Stimulated activated naive CD8-positive, alpha-beta T cell treated with anti-CD3 and anti-CD28 coated beads, Interleukin-15, amount 100 ng/mL, for 72 hours (primary cell): ENCODE measurements around the gene GMDS.
A peak's percentile ranks its signal among the peaks of the same experiment; 100 is the strongest.

Experiments
- ATAC-seq: fragments of 150-1000 bp; cut with Tn5 transposase; 2 replicates; pipeline ENCODE4 v1.10.0; 2021; ENCODE audit warnings: mild to moderate bottlenecking, moderate library complexity
- DNase-seq, 2 donors: peaks; one replicate each; pipeline ENCODE4 v3.0.0; 2021 to 2022
- H3K27ac Mint-ChIP-seq, 2 donors: one replicate each; pipeline ENCODE4 v1.8.0; 2022; ENCODE audit warnings: mild to moderate bottlenecking in 2 of 2, mixed read lengths in 2 of 2, moderate library complexity in 2 of 2
- H3K27me3 Mint-ChIP-seq: one replicate; pipeline ENCODE4 v1.8.0; 2022; ENCODE audit warnings: mixed read lengths
- H3K4me1 Mint-ChIP-seq: one replicate; pipeline ENCODE4 v1.8.0; 2022; ENCODE audit warnings: mild to moderate bottlenecking, mixed read lengths
- H3K4me3 Mint-ChIP-seq, 2 donors: one replicate each; pipeline ENCODE4 v1.8.0; 2022; ENCODE audit warnings: mild to moderate bottlenecking in 2 of 2, mixed read lengths in 2 of 2, moderate library complexity in 1 of 2
- H3K9me3 Mint-ChIP-seq, 2 donors: one replicate each; pipeline ENCODE4 v1.8.0; 2022; ENCODE audit warnings: mixed read lengths in 2 of 2

Gene GMDS

DNA sequence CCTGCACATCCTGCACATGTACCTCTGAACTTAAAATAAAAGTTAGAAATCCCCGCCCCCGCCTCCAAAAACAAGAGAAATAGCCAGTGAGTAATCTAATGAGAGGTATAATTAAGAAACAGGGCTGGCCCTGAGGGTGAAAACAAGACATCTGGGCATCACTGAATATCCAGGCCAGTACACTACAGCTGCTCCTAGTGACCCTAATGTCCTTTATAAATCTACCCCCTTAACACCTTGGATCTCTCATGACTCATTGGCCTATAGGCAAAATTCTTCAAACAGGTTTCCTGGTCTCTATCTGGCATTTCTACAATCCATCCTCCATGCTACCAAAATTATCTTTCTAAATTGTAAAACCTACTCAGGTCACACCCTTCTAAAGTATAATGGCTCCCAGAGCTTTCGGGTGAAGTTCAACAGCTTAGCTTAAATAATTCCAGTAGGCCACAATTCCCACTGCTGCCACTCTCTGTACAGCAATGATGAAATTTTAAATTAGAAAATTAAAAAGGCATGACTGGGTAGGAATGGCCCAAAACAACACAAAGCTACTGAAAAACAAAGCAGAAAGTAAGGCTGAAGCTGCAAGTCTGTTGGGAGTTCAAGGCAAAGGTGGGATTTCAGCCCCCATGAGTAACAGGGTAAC is 260.9 kb downstream of the GMDS start:
- no peak overlapping the region for H3K4me3 Mint-ChIP-seq

DNA sequence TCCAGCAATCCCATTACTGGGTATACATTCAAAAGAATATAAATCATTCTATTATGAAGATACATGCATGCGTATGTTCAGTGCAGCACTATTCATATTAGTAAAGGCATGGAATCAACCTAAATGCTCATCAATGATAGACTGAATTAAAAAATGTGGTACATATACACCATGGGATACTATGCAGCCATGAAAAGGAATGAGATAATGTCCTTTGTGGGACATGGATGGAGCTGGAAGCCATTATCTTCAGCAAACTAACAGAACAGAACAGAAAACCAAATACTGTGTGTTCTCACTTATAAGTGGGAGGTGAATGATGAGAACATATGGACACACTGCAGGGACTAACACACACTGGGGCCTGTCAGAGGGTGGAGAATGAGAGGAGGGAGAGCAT is 261.6 kb downstream of the GMDS start:
- ATAC-seq (no peak), DNase-seq (no peak)
- Mint-ChIP-seq H3K4me3 (no peak overlapping the region), H3K4me1 (no peaks in the 10 kb centered on the region), H3K9me3 (peaks cover 42 to 51% of the 10 kb centered on the region in 2 donors), H3K27me3 (no peaks in the 10 kb centered on the region), H3K27ac (no peak overlapping the region)

More for the DNA sequence above, 260.9 kb downstream of the GMDS start:
- H3K9me3 Mint-ChIP-seq, result peaks cover 37 to 51% of the 10 kb centered on the region in 2 donors
- no peak overlapping the region for H3K27ac Mint-ChIP-seq
- no peaks in the 10 kb centered on the region for H3K4me1 Mint-ChIP-seq
- H3K27me3 Mint-ChIP-seq, result no peaks in the 10 kb centered on the region
- ATAC-seq, result no peak
- no peak for DNase-seq

DNA sequence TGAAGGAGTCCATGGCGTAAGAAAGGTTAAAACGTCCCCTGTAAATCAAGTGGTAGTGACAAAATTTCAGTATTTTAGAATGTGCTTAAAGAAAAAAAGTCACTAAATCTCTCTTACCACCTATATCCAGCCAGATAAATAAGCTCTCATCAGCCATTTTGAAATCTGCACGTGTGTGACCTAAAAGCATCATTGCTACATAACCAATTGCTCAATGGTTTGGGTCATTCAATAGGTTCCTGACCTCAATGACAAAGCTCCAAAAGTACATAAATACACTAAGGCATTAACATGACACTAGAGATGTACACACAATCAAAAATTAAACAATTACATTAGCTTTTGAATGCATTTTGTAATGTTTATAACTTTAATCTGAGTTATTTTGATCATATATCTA is 272.4 kb downstream of the GMDS start:
- DNase-seq, result no peak
- Mint-ChIP-seq H3K27me3 (no peaks in the 10 kb centered on the region), H3K9me3 (no peaks in the 10 kb centered on the region)

DNA sequence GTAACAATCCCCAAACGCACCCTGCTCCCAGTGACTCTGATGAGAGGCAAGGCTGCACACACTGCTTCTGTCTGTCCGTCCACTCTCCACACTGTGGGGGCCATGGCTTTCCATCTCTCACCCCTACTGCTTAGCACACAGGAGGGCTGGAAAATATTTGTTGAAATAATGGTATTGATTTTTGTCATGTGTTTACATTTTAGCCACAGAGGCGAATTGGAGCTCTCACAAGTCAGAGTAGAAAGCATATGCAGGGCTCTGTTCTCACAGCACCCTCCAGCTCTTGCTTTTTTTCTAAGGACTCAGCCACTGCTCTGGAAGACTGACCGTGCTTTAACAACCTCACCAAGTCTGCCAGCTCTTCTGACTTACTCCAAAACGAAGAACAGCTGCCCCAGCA is 273.8 kb downstream of the GMDS start:
- H3K27me3 Mint-ChIP-seq, result no peaks in the 10 kb centered on the region
- no peak overlapping the region for H3K27ac Mint-ChIP-seq
- H3K9me3 Mint-ChIP-seq, result no peaks in the 10 kb centered on the region
- DNase-seq (no peak), ATAC-seq (no peak)
- H3K4me1 Mint-ChIP-seq, result peaks cover 7% of the 10 kb centered on the region
- H3K4me3 Mint-ChIP-seq, result no peak overlapping the region

More for the DNA sequence above, 272.4 kb downstream of the GMDS start:
- H3K4me1 Mint-ChIP-seq, result peaks cover 10% of the 10 kb centered on the region
- H3K4me3 Mint-ChIP-seq, result no peak overlapping the region
- ATAC-seq, result no peak
- H3K27ac Mint-ChIP-seq, result no peak overlapping the region

DNA sequence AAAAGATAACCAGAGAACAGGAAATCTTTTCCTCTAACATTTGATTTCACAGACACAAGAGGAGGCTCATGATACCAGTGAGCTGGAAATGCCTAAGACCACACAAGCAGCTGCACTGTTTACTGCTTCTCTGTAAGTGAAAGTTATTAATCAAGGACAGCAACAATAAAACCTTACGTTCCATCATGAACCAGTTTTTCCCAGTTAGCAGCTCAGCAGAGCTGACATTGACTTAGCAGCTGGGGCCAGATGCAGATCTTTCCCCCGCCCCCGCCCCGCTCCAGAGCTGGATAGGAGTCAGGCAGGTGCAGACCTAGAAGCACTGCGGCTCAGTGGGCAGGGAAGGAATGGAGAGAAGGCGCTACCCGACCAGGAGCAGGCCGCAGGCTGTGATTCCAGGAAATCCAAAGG is 275.2 kb downstream of the GMDS start:
- Mint-ChIP-seq H3K9me3 (peaks cover 0 to 1% of the 10 kb centered on the region in 2 donors), H3K4me3 (no peak overlapping the region), H3K4me1 (peaks cover 7% of the 10 kb centered on the region), H3K27ac (no peak overlapping the region), H3K27me3 (no peaks in the 10 kb centered on the region)
- DNase-seq (no peak), ATAC-seq (no peak)

DNA sequence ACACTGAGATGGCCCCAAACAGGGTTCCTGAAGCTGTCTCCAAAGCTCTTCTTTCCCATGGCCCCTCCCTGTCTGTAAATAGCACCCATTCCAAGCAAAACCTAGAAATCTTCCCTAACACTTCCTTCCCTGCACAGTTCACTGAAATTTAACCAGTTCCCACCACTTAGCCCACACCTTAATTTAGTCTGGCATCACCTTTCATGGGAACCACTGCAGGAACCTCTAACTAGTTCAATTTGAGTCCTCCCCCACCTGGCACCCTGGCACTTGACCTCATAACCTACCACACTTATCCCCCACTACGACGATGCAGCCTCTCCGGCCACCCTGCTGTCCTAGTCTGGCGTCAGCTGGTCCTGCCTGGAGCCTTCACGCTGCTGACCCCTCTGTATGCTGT is 278.7 kb downstream of the GMDS start:
- no peak for ATAC-seq
- no peak overlapping the region for H3K27ac Mint-ChIP-seq
- H3K9me3 Mint-ChIP-seq, result peaks cover 0 to 4% of the 10 kb centered on the region in 2 donors
- H3K4me1 Mint-ChIP-seq, result peaks cover 7% of the 10 kb centered on the region
- H3K4me3 Mint-ChIP-seq, result no peak overlapping the region
- no peak for DNase-seq
- H3K27me3 Mint-ChIP-seq, result no peaks in the 10 kb centered on the region

DNA sequence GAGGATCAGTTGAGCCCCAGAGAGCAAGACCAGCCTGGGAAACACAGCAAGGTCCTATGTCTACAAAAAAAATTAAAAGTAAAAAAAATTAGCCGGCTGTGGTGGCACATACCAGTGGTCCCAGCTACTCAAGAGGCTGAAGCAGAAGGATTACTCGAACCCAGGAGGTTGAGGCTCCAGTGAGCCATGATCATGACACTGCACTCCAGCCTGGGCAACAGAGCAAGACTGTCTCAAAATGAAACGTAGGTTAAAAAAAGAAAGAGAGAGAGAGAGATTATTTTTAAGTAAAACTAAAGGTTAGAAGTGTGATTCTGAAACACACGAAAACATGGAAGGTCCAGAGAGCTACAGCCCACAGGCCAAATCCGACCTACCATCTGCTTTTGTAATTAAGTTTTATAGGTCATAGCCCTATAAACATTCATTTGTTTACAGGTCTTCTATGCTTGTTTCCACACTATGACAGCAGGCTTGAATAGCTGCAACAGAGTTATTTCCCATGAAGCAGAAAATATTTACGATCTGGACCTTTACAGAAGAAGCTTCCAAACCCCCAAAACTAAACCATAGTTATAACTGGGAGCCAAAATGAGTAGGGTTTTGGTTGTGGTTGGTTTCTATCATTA is 279.7 kb downstream of the GMDS start:
- H3K4me3 Mint-ChIP-seq, result no peak overlapping the region
- no peak for ATAC-seq
- no peaks in the 10 kb centered on the region for H3K27me3 Mint-ChIP-seq

DNA sequence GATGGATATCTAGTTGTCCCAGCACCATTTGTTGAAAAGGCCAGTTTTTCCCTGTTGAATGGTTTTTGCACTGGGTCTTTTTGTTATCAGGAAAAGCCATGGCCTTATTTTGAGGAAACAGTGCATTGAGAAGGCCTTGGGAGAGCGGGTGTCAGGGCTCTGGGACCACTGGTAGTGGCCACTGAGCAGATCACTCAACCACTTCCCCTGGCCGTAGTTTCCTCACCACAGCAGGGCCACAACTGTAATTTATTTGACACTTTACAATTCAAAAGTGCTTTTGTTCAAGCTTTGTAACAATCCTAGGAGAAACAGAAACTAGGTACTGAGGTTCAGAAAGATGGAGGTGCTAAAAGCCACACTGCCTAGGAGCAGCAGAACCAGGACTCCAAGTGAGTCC is 281.8 kb downstream of the GMDS start:
- H3K27me3 Mint-ChIP-seq, result no peaks in the 10 kb centered on the region
- H3K27ac Mint-ChIP-seq, result no peak overlapping the region
- no peaks in the 10 kb centered on the region for H3K4me1 Mint-ChIP-seq
- no peak for DNase-seq
- peaks cover 0 to 4% of the 10 kb centered on the region in 2 donors for H3K9me3 Mint-ChIP-seq
- no peak for ATAC-seq
- no peak overlapping the region for H3K4me3 Mint-ChIP-seq

More for the DNA sequence above, 279.7 kb downstream of the GMDS start:
- H3K9me3 Mint-ChIP-seq, result peaks cover 0 to 4% of the 10 kb centered on the region in 2 donors
- H3K27ac Mint-ChIP-seq, result no peak overlapping the region
- no peak for DNase-seq
- peaks cover 6% of the 10 kb centered on the region for H3K4me1 Mint-ChIP-seq

DNA sequence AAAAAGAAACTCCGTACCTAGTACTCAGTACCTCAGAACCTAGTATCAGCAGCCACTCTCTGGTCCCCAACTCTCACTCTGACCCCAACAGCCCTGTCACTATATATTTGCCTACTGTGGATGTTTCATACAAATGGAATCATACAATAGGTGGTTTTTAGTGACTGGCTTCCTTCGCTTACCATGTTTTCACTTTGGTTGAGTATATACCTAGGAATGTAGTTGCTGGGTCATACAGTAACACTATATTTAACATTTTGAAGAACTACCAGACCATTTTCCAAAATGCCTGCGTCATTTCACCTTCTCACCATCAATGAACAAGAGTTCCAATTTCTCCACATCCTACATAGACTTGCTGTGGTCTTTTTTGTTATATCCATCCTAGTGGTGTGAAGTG is 283.2 kb downstream of the GMDS start:
- Mint-ChIP-seq H3K27ac (no peak overlapping the region), H3K9me3 (peaks cover 0 to 4% of the 10 kb centered on the region in 2 donors), H3K27me3 (no peaks in the 10 kb centered on the region), H3K4me3 (no peak overlapping the region), H3K4me1 (no peaks in the 10 kb centered on the region)
- ATAC-seq (no peak), DNase-seq (no peak)

DNA sequence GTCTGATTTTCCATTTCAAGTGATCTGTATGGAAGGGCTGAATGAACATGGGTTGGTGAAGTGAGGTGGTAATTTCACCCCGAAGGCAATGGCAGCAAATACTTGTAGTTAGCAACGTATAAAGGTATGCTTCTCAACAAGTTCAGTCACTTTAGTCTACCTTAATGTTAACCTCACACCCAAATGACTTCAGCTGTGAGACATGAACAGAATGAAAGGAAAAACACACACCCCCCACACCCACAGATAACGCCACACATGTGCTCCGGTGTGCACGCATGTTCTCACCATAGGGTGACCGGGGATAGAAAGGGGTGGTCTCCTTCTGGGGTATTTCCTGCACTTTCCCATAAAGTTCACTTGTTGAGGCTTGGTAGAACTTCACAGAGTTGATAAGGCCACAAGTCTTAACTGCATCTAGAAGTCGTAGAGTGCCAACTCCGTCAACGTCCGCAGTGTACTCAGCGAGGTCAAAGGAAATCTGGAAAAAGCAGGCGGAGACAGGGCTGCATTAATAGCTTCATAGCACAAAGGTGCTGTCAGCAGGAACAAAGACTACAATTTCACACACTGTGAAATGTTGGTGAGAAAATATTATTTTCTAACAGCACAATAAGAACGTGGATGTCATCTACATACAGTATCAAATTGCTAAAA is 284.8 kb downstream of the GMDS start:
- no peak overlapping the region for H3K4me3 Mint-ChIP-seq
- ATAC-seq, result no peak
- no peak overlapping the region for H3K27ac Mint-ChIP-seq
- H3K4me1 Mint-ChIP-seq, result no peaks in the 10 kb centered on the region
- DNase-seq, result no peak
- no peaks in the 10 kb centered on the region for H3K27me3 Mint-ChIP-seq
- H3K9me3 Mint-ChIP-seq, result peaks cover 0 to 4% of the 10 kb centered on the region in 2 donors

DNA sequence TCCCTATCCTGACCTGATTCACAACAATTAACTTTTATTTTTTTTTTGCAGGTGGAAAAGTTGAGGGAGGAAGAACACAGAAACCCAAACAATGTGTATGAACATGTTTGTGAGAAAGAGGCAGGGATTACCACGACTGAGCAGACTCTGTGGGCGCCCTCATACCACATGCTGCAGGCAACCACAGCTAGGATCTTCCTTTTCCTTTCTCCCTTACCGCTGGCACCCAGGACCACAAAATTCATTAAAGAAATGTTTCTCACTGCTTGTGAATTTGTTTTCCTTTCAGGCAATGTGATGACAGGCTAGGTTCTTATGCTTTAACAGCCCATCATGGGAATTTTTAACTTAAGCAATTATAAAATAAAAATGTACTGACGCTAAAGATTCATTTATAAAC is 287.1 kb downstream of the GMDS start:
- no peak for ATAC-seq
- no peak for DNase-seq
- H3K9me3 Mint-ChIP-seq, result no peaks in the 10 kb centered on the region
- no peaks in the 10 kb centered on the region for H3K4me1 Mint-ChIP-seq
- no peak overlapping the region for H3K4me3 Mint-ChIP-seq
- no peaks in the 10 kb centered on the region for H3K27me3 Mint-ChIP-seq
- H3K27ac Mint-ChIP-seq, result peak overlapping the region in 1 of 2 donors; percentile 54

DNA sequence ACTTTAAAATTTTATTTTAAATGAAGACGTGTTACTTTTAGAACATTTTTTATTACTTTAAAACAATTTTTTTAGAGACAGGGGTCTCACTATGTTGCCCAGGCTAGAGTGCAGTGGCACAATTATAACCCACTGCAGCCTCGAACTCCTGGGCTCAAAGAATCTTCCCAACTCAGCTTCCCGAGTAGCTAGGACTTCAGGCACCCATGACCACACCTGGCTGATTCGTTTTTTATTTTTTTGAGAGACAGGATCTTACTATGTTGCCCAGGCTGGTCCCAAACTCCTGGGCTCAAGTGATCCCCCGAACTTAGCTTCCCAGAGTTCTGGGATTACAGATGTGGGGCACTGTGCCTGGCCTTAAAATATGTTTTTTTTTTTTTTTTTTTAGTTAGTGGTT is 287.7 kb downstream of the GMDS start:
- H3K27me3 Mint-ChIP-seq, result no peaks in the 10 kb centered on the region
- ATAC-seq, result no peak
- H3K9me3 Mint-ChIP-seq, result no peaks in the 10 kb centered on the region
- no peak overlapping the region for H3K4me3 Mint-ChIP-seq
- no peak overlapping the region for H3K27ac Mint-ChIP-seq
- H3K4me1 Mint-ChIP-seq, result no peaks in the 10 kb centered on the region
- DNase-seq, result no peak

DNA sequence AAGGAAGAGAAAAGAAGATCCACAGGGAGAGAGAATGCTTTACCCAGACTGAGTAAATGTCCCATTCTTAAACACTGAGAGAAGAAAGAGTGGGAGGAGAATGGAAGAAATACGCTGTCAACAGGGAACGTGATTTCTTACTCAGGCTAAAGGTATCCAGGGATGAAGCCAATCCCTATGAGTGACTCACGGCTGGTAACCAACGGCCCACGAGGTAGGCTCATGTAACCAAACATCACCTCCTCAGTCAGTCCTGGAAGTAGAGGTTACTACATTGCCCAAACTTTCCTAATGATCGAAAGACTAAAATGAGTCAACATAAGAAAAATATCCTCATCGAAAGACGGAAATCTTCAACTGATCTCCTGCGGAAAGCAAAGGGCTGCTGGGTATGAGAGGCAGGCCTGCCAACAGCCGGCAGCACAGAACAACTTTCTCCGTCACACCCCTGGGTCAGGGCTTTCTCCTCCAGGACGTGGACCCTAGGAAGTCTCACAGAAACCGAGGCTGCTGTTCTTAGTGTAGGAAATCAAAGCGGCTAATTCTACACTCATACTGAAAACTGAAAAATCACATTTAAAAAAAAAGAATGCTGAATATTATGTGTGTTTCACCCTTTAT is 292.6 kb downstream of the GMDS start:
- Mint-ChIP-seq H3K27ac (no peak overlapping the region), H3K4me3 (no peak overlapping the region), H3K4me1 (no peaks in the 10 kb centered on the region), H3K9me3 (no peaks in the 10 kb centered on the region), H3K27me3 (no peaks in the 10 kb centered on the region)
- DNase-seq (no peak), ATAC-seq (no peak)

DNA sequence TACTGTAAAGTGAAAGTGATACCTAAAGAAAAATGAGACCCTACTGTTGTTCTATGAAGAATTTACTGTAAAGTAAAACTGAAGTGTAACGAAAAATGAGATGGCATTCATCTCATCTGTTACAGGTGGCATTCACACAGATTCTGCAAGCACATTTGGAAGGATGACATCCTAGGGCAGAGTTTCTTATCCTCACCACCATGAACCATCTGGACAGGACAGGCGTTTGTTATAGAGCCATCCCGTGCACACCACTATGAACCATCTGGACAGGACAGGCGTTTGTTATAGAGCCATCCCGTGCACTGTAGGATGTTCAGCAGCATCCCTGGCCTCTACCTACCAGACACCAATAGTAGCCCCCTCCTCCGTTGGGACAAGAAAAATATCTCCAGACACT is 294.8 kb downstream of the GMDS start:
- H3K4me1 Mint-ChIP-seq, result no peaks in the 10 kb centered on the region
- DNase-seq (no peak), ATAC-seq (no peak)
- peak overlapping the region in 1 of 2 donors; percentile 34 for H3K27ac Mint-ChIP-seq
- no peak overlapping the region for H3K4me3 Mint-ChIP-seq
- no peaks in the 10 kb centered on the region for H3K27me3 Mint-ChIP-seq
- no peaks in the 10 kb centered on the region for H3K9me3 Mint-ChIP-seq

DNA sequence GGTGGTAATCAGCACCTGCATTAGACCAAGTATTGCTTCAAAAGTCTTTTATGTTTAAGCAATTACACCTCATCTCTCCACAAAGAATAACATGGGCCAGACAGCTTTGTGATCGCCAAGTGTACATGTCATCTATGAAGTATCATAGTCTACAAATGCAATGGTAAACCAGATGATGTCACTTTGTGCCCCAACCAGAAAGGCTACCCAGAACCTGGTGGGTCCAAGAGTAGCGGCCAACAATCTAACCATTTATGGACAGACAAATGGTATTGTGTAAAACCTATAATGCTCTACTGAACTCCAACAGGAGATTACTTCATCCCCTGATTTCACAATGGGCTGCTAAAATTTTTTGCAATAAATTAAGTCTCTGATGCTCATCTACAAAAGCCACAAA is 295.9 kb downstream of the GMDS start:
- H3K27ac Mint-ChIP-seq, result no peak overlapping the region
- no peaks in the 10 kb centered on the region for H3K4me1 Mint-ChIP-seq
- no peaks in the 10 kb centered on the region for H3K9me3 Mint-ChIP-seq
- ATAC-seq (no peak), DNase-seq (no peak)
- H3K27me3 Mint-ChIP-seq, result no peaks in the 10 kb centered on the region
- no peak overlapping the region for H3K4me3 Mint-ChIP-seq

DNA sequence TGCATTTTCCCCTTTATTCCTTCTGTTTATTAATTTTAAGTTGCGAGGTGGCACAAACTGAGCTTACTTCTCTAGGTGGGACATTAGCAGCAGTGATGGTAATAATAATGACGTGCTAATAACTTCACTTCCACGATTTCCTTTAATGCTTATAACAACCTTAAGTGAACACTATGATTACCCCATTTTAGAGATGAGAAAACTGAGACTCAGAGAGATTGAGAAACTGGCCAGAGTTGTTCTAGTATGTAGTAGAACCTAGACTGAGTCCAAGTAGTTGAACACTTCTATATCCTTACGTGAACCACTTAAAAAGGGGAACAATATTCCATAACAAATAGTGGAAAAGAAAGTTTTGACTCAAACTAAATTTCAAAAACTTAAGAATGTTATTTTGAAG is 297.5 kb downstream of the GMDS start:
- Mint-ChIP-seq H3K27me3 (no peaks in the 10 kb centered on the region), H3K27ac (no peak overlapping the region)
- no peak for ATAC-seq

More for the DNA sequence above, 297.5 kb downstream of the GMDS start:
- H3K9me3 Mint-ChIP-seq, result no peaks in the 10 kb centered on the region
- H3K4me1 Mint-ChIP-seq, result no peaks in the 10 kb centered on the region
- no peak overlapping the region for H3K4me3 Mint-ChIP-seq
- no peak for DNase-seq
